B cell (primary cell): ENCODE data around the gene MDFI. TPM values are rescaled to one million over a fixed set of nuclear protein-coding genes. Genes with fewer than 3 reads are reported as not detected.

Source experiments
- ATAC-seq: fragments of 200-7000 bp; cut with Tn5 transposase; one replicate; pipeline ENCODE4 v1.10.0; 2021; ENCODE audit warnings: low read depth, mild to moderate bottlenecking, moderate number of reproducible peaks, moderate library complexity
- CTCF ChIA-PET: fragments of 350-600 bp; sonication (Branson Sonifier 250); formaldehyde crosslinking; loops from one replicate; lab custom pipeline; 2021; ENCODE audit warnings: antibody characterized with exemption, inconsistent platforms; lab: Charles Lee
- POLR2A ChIA-PET: fragments of 350-600 bp; sonication (Branson Sonifier 250); formaldehyde crosslinking; loops from one replicate; lab custom pipeline; 2021; ENCODE audit warnings: antibody characterized with exemption; lab: Charles Lee
- DNase-seq: peaks from one replicate; pipeline ENCODE4 v3.0.0; 2013
- H2AFZ ChIP-seq: 2 replicates; pipeline ENCODE4 v1.6.1; 2012; ENCODE audit warnings: mild to moderate bottlenecking, low read depth, low read length; ENCODE audit not compliant: insufficient read depth, poor library complexity, severe bottlenecking
- H3K27ac ChIP-seq, 2 donors: 1 replicate in 1 of 2; 2 replicates in 1 of 2; pipeline ENCODE4 v1.5.1; 2012 to 2013; ENCODE audit warnings: low read length in 2 of 2, mild to moderate bottlenecking in 2 of 2, moderate library complexity in 1 of 2
- H3K27me3 ChIP-seq, 4 experiments: fragments of 200-600 bp in 1 of 4; sonication (generic) in 1 of 4; replicated peaks in 1 of 4; 1 replicate in 2 of 4; 2 replicates in 2 of 4; pipeline versions ENCODE4 v1.6.1 to v1.7.0; 2013 to 2016; ENCODE audit warnings: low read length in 3 of 4, mild to moderate bottlenecking in 2 of 4, mixed read lengths in 1 of 4, moderate library complexity in 1 of 4; ENCODE audit not compliant: insufficient read depth in 4 of 4, control insufficient read depth in 3 of 4; ENCODE audit errors: control extremely low read depth in 1 of 4
- H3K36me3 ChIP-seq, 2 experiments: replicated peaks in 1 of 2; 1 replicate in 1 of 2; 2 replicates in 1 of 2; pipeline versions ENCODE4 v1.6.1 to v1.7.1; 2013; ENCODE audit warnings: low read length in 1 of 2; ENCODE audit not compliant: insufficient read depth in 2 of 2, control insufficient read depth in 1 of 2; ENCODE audit errors: control extremely low read depth in 1 of 2, extremely low read depth in 1 of 2
- H3K4me1 ChIP-seq, 2 donors: fragments of 200-600 bp in 1 of 2; sonication (generic) in 1 of 2; 1 replicate in 1 of 2; 2 replicates in 1 of 2; pipeline versions ENCODE4 v1.5.1 to v1.6.1; 2013 to 2017; ENCODE audit warnings: low read length in 2 of 2; ENCODE audit not compliant: control insufficient read depth in 2 of 2, insufficient read depth in 2 of 2
- H3K4me2 ChIP-seq: replicated peaks from 2 replicates; pipeline ENCODE3; 2012; ENCODE audit warnings: mild to moderate bottlenecking, low read depth, low read length; ENCODE audit not compliant: poor library complexity, severe bottlenecking
- H3K4me3 ChIP-seq, 5 experiments: fragments of 200-600 bp in 1 of 5; sonication (generic) in 1 of 5; 1 replicate in 3 of 5; 2 replicates in 2 of 5; pipeline versions ENCODE4 v1.5.1 to v1.7.0; 2011 to 2016; ENCODE audit warnings: low read length in 4 of 5, mild to moderate bottlenecking in 4 of 5, low read depth in 2 of 5, control low read depth in 1 of 5, moderate library complexity in 1 of 5; ENCODE audit not compliant: insufficient read depth in 1 of 5; ENCODE audit errors: control extremely low read depth in 1 of 5, extremely low read depth in 1 of 5
- H3K79me2 ChIP-seq: fragments of 200-600 bp; sonication (generic); one replicate; pipeline ENCODE4 v1.6.0; 2016; ENCODE audit warnings: low read length; ENCODE audit not compliant: control insufficient read depth, insufficient read depth
- H3K9ac ChIP-seq: fragments of 200-600 bp; sonication (generic); 2 replicates; pipeline ENCODE4 v1.6.1; 2017; ENCODE audit warnings: mild to moderate bottlenecking, low read length, moderate library complexity
- H3K9me3 ChIP-seq, 3 donors: one replicate each; pipeline versions ENCODE4 v1.6.1 to v1.7.1; 2013; ENCODE audit warnings: low read length in 2 of 3; ENCODE audit not compliant: control insufficient read depth in 2 of 3, insufficient read depth in 1 of 3; ENCODE audit errors: control extremely low read depth in 1 of 3
- H4K20me1 ChIP-seq: 2 replicates; pipeline ENCODE4 v1.6.0; 2012; ENCODE audit warnings: mild to moderate bottlenecking, low read length; ENCODE audit not compliant: insufficient read depth, control insufficient read depth, poor library complexity, severe bottlenecking
- H3K27ac Mint-ChIP-seq: one replicate; pipeline ENCODE4 v1.8.0; 2021; ENCODE audit warnings: mixed read lengths
- H3K27me3 Mint-ChIP-seq: one replicate; pipeline ENCODE4 v1.8.0; 2021; ENCODE audit warnings: mixed read lengths
- H3K4me1 Mint-ChIP-seq: one replicate; pipeline ENCODE4 v1.8.0; 2021; ENCODE audit warnings: mixed read lengths
- H3K4me3 Mint-ChIP-seq: one replicate; pipeline ENCODE4 v1.8.0; 2021; ENCODE audit warnings: mixed read lengths
- H3K9me3 Mint-ChIP-seq: one replicate; pipeline ENCODE4 v1.8.0; 2022; ENCODE audit warnings: mixed read lengths; ENCODE audit not compliant: insufficient read depth
- CTCF ChIP-seq: fragments of 200-600 bp; IDR thresholded peaks from one replicate; pipeline ENCODE4 v1.8.0; 2022; ENCODE audit warnings: antibody characterized with exemption, mild to moderate bottlenecking
- EZH2 ChIP-seq: IDR thresholded peaks from 2 replicates; pipeline ENCODE4 v1.6.1; 2012; ENCODE audit warnings: borderline replicate concordance, low read depth, mild to moderate bottlenecking, moderate library complexity, low read length; ENCODE audit not compliant: insufficient read depth, poor library complexity, severe bottlenecking
- WGBS: methylation state at CpG from one replicate; pipeline ENCODE4 v1.1.5; 2013; ENCODE audit warnings: missing lambda C conversion rate; ENCODE audit not compliant: insufficient coverage; 5-methylcytosine and 5-hydroxymethylcytosine counted together
- intact Hi-C: fragments of 100-400 bp; cut with micrococcal nuclease; formaldehyde crosslinking; loops from one replicate; pipeline ENCODE4 v1.10.0; 2022
- polyA plus RNA-seq: library from polyadenylated mRNA; depleted of rRNA; stranded (reverse); fragments of >200 nt; gene quantifications from 2 replicates; pipeline ENCODE4 v1.2.3, GENCODE V29; 2012
- total RNA-seq, 2 donors: library from RNA; stranded (reverse); fragments of 120-200 nt in 1 of 2; gene quantifications; 1 replicate in 1 of 2; 2 replicates in 1 of 2; pipeline versions ENCODE4 v1.2.3 to v1.2.4, GENCODE V29; 2013 to 2022

MDFI gene
- total and polyA plus RNA-seq, 2 donors (not counting 1 experiment from before 2014, with no cell fraction given) = not detected

GRCh38 chr6:41636833-41637193 lies 1.5 kb upstream of the MDFI start:
- Histone ChIP-seq H3K9me3 (peaks cover 0 to 14% (median 0%) of the 10 kb centered on the region in 3 donors), H3K4me2 (peak overlapping the region; percentile 86), H3K9ac (no peak overlapping the region), H3K27ac (no peak overlapping the region), H3K4me3 (no peak overlapping the region), H3K79me2 (no peaks in the 10 kb centered on the region), H3K4me1 (peaks cover 17 to 21% of the 10 kb centered on the region in 2 donors), H4K20me1 (no peaks in the 10 kb centered on the region), H3K36me3 (no peaks in the 10 kb centered on the region), H3K27me3 (peaks cover 0 to 56% (median 19%) of the 10 kb centered on the region in 4 experiments), H2AFZ (no peak overlapping the region)
- no peak overlapping the region for H3K4me3 Mint-ChIP-seq
- no peak for TF ChIP-seq CTCF
- no peak for TF ChIP-seq EZH2
- H3K27me3 Mint-ChIP-seq = peaks cover 61% of the 10 kb centered on the region
- peaks cover 15% of the 10 kb centered on the region for H3K4me1 Mint-ChIP-seq
- POLR2A ChIA-PET = interaction anchor here (0.6 kb wide), 1 partner anchor 36 kb away, joined by 10 read pairs; no protein-coding TSS in a partner anchor
- no peak for DNase-seq
- ATAC-seq = no peak
- H3K27ac Mint-ChIP-seq = no peak overlapping the region
- intact Hi-C loops = no loop called here
- 81% methylated on average over 29 of the region's 31 CpGs for WGBS
- no peaks in the 10 kb centered on the region for H3K9me3 Mint-ChIP-seq
- CTCF ChIA-PET = no interaction called here

GRCh38 chr6:41637194-41638001 lies 870 bp upstream of the MDFI start:
- WGBS = 21% methylated on average over 52 of the region's 54 CpGs
- Mint-ChIP-seq H3K27ac (no peak overlapping the region), H3K4me3 (peak overlapping the region; percentile 81), H3K27me3 (peaks cover 61% of the 10 kb centered on the region), H3K4me1 (peaks cover 15% of the 10 kb centered on the region), H3K9me3 (no peaks in the 10 kb centered on the region)
- Histone ChIP-seq H3K27ac (no peak overlapping the region), H3K9me3 (peaks cover 0 to 14% (median 0%) of the 10 kb centered on the region in 3 donors), H4K20me1 (no peaks in the 10 kb centered on the region), H3K9ac (peak overlapping the region; percentile 48), H3K36me3 (no peaks in the 10 kb centered on the region), H3K4me1 (peaks cover 17 to 21% of the 10 kb centered on the region in 2 donors), H3K4me2 (peak overlapping the region; percentile 86), H3K27me3 (peaks cover 0 to 61% (median 19%) of the 10 kb centered on the region in 4 experiments), H3K79me2 (no peaks in the 10 kb centered on the region), H3K4me3 (peak overlapping the region in 3 of 5 experiments; percentile 38 to 61 (median 47)), H2AFZ (peak overlapping the region; percentile 58)
- DNase-seq = peak; percentile 23
- POLR2A ChIA-PET = interaction anchor here (0.6 kb wide), 1 partner anchor 35 kb away, joined by 10 read pairs; no protein-coding TSS in a partner anchor
- no peak for TF ChIP-seq CTCF
- intact Hi-C loops = no loop called here
- CTCF ChIA-PET = no interaction called here
- no peak for ATAC-seq
